HAP-1 (cell line): Measurements from ENCODE around the gene SCNN1A.
A peak's percentile ranks its signal among the peaks of the same experiment; 100 is the strongest.
"Not testable (repeated sequence)": the region's sequence is repeated elsewhere in the genome, so short reads cannot be mapped to it uniquely, and the experiment has no call there.

Source experiments
- DNase-seq, 2 experiments: peaks; one replicate each; pipeline ENCODE4 v3.0.0-alpha.2; 2016 to 2020; ENCODE audit warnings: low spot score in 2 of 2
- H3K27me3 ChIP-seq: fragments of 250-450 bp; sonication (Bioruptor Pico); 2 replicates; pipeline ENCODE4 v1.5.1; 2020; ENCODE audit warnings: low read depth, mild to moderate bottlenecking, moderate library complexity
- H3K36me3 ChIP-seq: fragments of 250-450 bp; sonication (Bioruptor Pico); replicated peaks from 2 replicates; pipeline ENCODE4 v1.5.1; 2020; ENCODE audit warnings: mild to moderate bottlenecking
- H3K4me1 ChIP-seq: fragments of 250-450 bp; sonication (Bioruptor Pico); 2 replicates; pipeline ENCODE4 v1.5.1; 2020; ENCODE audit warnings: mild to moderate bottlenecking
- H3K4me3 ChIP-seq: fragments of 250-450 bp; sonication (Bioruptor Pico); 2 replicates; pipeline ENCODE4 v1.5.1; 2020; ENCODE audit warnings: mild to moderate bottlenecking, moderate library complexity
- H3K9me3 ChIP-seq: fragments of 250-450 bp; sonication (Bioruptor Pico); 2 replicates; pipeline ENCODE4 v1.5.1; 2020; ENCODE audit warnings: mild to moderate bottlenecking, moderate library complexity
- in situ Hi-C: fragments of 300-500 bp; cut with MboI; formaldehyde crosslinking; loops from 3 replicates; pipeline ENCODE4 v1.14.3; 2020; ENCODE audit warnings: low sequenced_read_pairs, inconsistent platforms, mixed read lengths

Gene SCNN1A

GRCh38 chr12:6355491-6356373 lies 19.6 kb downstream of the SCNN1A start:
- in situ Hi-C loops = no loop called here

GRCh38 chr12:6354495-6355393 lies 20.6 kb downstream of the SCNN1A start:
- in situ Hi-C loops = no loop called here
- no peaks in the 10 kb centered on the region for H3K4me1 ChIP-seq

More at GRCh38 chr12:6355491-6356373, 19.6 kb downstream of the SCNN1A start:
- Histone ChIP-seq H3K9me3 (no peaks in the 10 kb centered on the region), H3K36me3 (no peaks in the 10 kb centered on the region), H3K4me3 (no peak overlapping the region), H3K27me3 (no peaks in the 10 kb centered on the region), H3K4me1 (no peaks in the 10 kb centered on the region)
- DNase-seq = no peak

GRCh38 chr12:6352193-6353173 lies 22.9 kb downstream of the SCNN1A start:
- Histone ChIP-seq H3K36me3 (no peaks in the 10 kb centered on the region), H3K4me1 (no peaks in the 10 kb centered on the region), H3K9me3 (no peaks in the 10 kb centered on the region), H3K4me3 (no peak overlapping the region), H3K27me3 (no peaks in the 10 kb centered on the region)
- in situ Hi-C loops = no loop called here
- no peak for DNase-seq

More at GRCh38 chr12:6354495-6355393, 20.6 kb downstream of the SCNN1A start:
- Histone ChIP-seq H3K4me3 (no peak overlapping the region), H3K36me3 (no peaks in the 10 kb centered on the region), H3K9me3 (no peaks in the 10 kb centered on the region), H3K27me3 (no peaks in the 10 kb centered on the region)
- DNase-seq = no peak

GRCh38 chr12:6351622-6352021 lies 23.7 kb downstream of the SCNN1A start:
- Histone ChIP-seq H3K9me3 (no peaks in the 10 kb centered on the region), H3K27me3 (no peaks in the 10 kb centered on the region), H3K36me3 (no peaks in the 10 kb centered on the region), H3K4me1 (no peaks in the 10 kb centered on the region), H3K4me3 (no peak overlapping the region)
- in situ Hi-C loops = no loop called here
- DNase-seq = no peak

GRCh38 chr12:6347367-6348338 lies 27.7 kb downstream of the SCNN1A start:
- H3K36me3 ChIP-seq = no peaks in the 10 kb centered on the region
- no peaks in the 10 kb centered on the region for H3K9me3 ChIP-seq
- H3K27me3 ChIP-seq = no peaks in the 10 kb centered on the region
- DNase-seq = no peak
- no peak overlapping the region for H3K4me3 ChIP-seq
- in situ Hi-C loops = no loop called here
- no peaks in the 10 kb centered on the region for H3K4me1 ChIP-seq

GRCh38 chr12:6346942-6347341 lies 28.4 kb downstream of the SCNN1A start:
- Histone ChIP-seq H3K4me3 (no peak overlapping the region), H3K27me3 (no peaks in the 10 kb centered on the region), H3K4me1 (peaks cover 4% of the 10 kb centered on the region), H3K9me3 (no peaks in the 10 kb centered on the region), H3K36me3 (no peaks in the 10 kb centered on the region)
- DNase-seq = no peak
- in situ Hi-C loops = no loop called here

- Histone ChIP-seq H3K27me3 (no peaks in the 10 kb centered on the region), H3K4me3 (no peak overlapping the region), H3K4me1 (peaks cover 4% of the 10 kb centered on the region), H3K36me3 (no peaks in the 10 kb centered on the region), H3K9me3 (no peaks in the 10 kb centered on the region)
- in situ Hi-C loops = no loop called here
- no peak for DNase-seq
These were observed 29.0 kb downstream of the SCNN1A start for GRCh38 chr12:6346235-6346832.

GRCh38 chr12:6345319-6346091 lies 29.9 kb downstream of the SCNN1A start:
- Histone ChIP-seq H3K4me3 (no peak overlapping the region), H3K9me3 (no peaks in the 10 kb centered on the region), H3K27me3 (no peaks in the 10 kb centered on the region), H3K36me3 (no peaks in the 10 kb centered on the region), H3K4me1 (peaks cover 4% of the 10 kb centered on the region)
- DNase-seq = no peak
- in situ Hi-C loops = no loop called here

GRCh38 chr12:6344101-6344660 lies 31.2 kb downstream of the SCNN1A start:
- H3K4me3 ChIP-seq, in situ Hi-C loops, H3K27me3 ChIP-seq, DNase-seq, H3K9me3 ChIP-seq, H3K36me3 ChIP-seq: not testable (repeated sequence)
- peaks cover 12% of the 10 kb centered on the region for H3K4me1 ChIP-seq

GRCh38 chr12:6343518-6343917 lies 31.8 kb downstream of the SCNN1A start:
- Histone ChIP-seq H3K4me3 (no peak overlapping the region), H3K27me3 (no peaks in the 10 kb centered on the region), H3K4me1 (peaks cover 14% of the 10 kb centered on the region), H3K36me3 (no peaks in the 10 kb centered on the region), H3K9me3 (no peaks in the 10 kb centered on the region)
- in situ Hi-C loops = no loop called here
- DNase-seq = no peak

GRCh38 chr12:6342140-6342889 lies 33.0 kb downstream of the SCNN1A start:
- Histone ChIP-seq H3K9me3 (no peaks in the 10 kb centered on the region), H3K4me3 (peak overlapping the region; percentile 56), H3K27me3 (no peaks in the 10 kb centered on the region), H3K4me1 (peaks cover 19% of the 10 kb centered on the region), H3K36me3 (no peaks in the 10 kb centered on the region)
- no peak for DNase-seq
- in situ Hi-C loops = no loop called here
